Mucosa of stomach (tissue), 1 donor: ENCODE measurements around the gene CASK.

ENCODE experiments used
- H3K27me3 ChIP-seq: one replicate; pipeline ENCODE4 v1.7.0; 2013; ENCODE audit warnings: mild to moderate bottlenecking, low read length; ENCODE audit not compliant: control insufficient read depth, insufficient read depth
- H3K36me3 ChIP-seq: one replicate; pipeline ENCODE4 v1.7.0; 2013; ENCODE audit warnings: low read length; ENCODE audit not compliant: control insufficient read depth, insufficient read depth
- H3K4me1 ChIP-seq: one replicate; pipeline ENCODE4 v1.7.0; 2013; ENCODE audit warnings: mild to moderate bottlenecking, low read length; ENCODE audit not compliant: control insufficient read depth, insufficient read depth
- H3K4me3 ChIP-seq: one replicate; pipeline ENCODE4 v1.7.0; 2013; ENCODE audit warnings: low read length
- H3K9ac ChIP-seq: one replicate; pipeline ENCODE4 v1.7.0; 2013; ENCODE audit warnings: mild to moderate bottlenecking, low read length, moderate library complexity
- H3K9me3 ChIP-seq: one replicate; pipeline ENCODE4 v1.7.0; 2013; ENCODE audit warnings: mild to moderate bottlenecking, low read length, moderate library complexity; ENCODE audit not compliant: control insufficient read depth
- donor health status: Pancreatic carcinoma.

The CASK gene

GRCh38 chrX:41758401-41758800 is 165.0 kb downstream of the CASK start:
- H3K4me1 ChIP-seq = peaks cover 3% of the 10 kb centered on the region
- no peak overlapping the region for H3K9ac ChIP-seq
- H3K9me3 ChIP-seq = no peaks in the 10 kb centered on the region
- H3K4me3 ChIP-seq = no peak overlapping the region
- H3K27me3 ChIP-seq = no peaks in the 10 kb centered on the region
- no peaks in the 10 kb centered on the region for H3K36me3 ChIP-seq

GRCh38 chrX:41750716-41751115 is 172.6 kb downstream of the CASK start:
- H3K27me3 ChIP-seq = no peaks in the 10 kb centered on the region
- no peak overlapping the region for H3K9ac ChIP-seq
- H3K4me1 ChIP-seq = no peaks in the 10 kb centered on the region
- no peaks in the 10 kb centered on the region for H3K9me3 ChIP-seq
- no peak overlapping the region for H3K4me3 ChIP-seq
- H3K36me3 ChIP-seq = no peaks in the 10 kb centered on the region

- H3K9me3 ChIP-seq = no peaks in the 10 kb centered on the region
- H3K27me3 ChIP-seq = no peaks in the 10 kb centered on the region
- H3K4me1 ChIP-seq = no peaks in the 10 kb centered on the region
- H3K36me3 ChIP-seq = no peaks in the 10 kb centered on the region
- H3K4me3 ChIP-seq = no peak overlapping the region
- H3K9ac ChIP-seq = no peak overlapping the region
Observed at GRCh38 chrX:41739871-41740270, 183.5 kb downstream of the CASK start.

GRCh38 chrX:41737065-41737464 is 186.3 kb downstream of the CASK start:
- H3K4me3 ChIP-seq = no peak overlapping the region
- no peaks in the 10 kb centered on the region for H3K9me3 ChIP-seq
- H3K27me3 ChIP-seq = no peaks in the 10 kb centered on the region
- H3K9ac ChIP-seq = no peak overlapping the region
- H3K36me3 ChIP-seq = no peaks in the 10 kb centered on the region
- no peaks in the 10 kb centered on the region for H3K4me1 ChIP-seq

- Histone ChIP-seq H3K4me1 (no peaks in the 10 kb centered on the region), H3K36me3 (no peaks in the 10 kb centered on the region), H3K4me3 (no peak overlapping the region), H3K9me3 (no peaks in the 10 kb centered on the region), H3K9ac (no peak overlapping the region), H3K27me3 (no peaks in the 10 kb centered on the region)
Observed at GRCh38 chrX:41734530-41734929, 188.8 kb downstream of the CASK start.

GRCh38 chrX:41733939-41734338 is 189.4 kb downstream of the CASK start:
- H3K27me3 ChIP-seq = no peaks in the 10 kb centered on the region
- H3K9me3 ChIP-seq = no peaks in the 10 kb centered on the region

GRCh38 chrX:41732260-41732659 is 191.1 kb downstream of the CASK start:
- no peak overlapping the region for H3K4me3 ChIP-seq

More at GRCh38 chrX:41733939-41734338, 189.4 kb downstream of the CASK start:
- no peak overlapping the region for H3K9ac ChIP-seq
- no peaks in the 10 kb centered on the region for H3K36me3 ChIP-seq
- H3K4me3 ChIP-seq = no peak overlapping the region
- H3K4me1 ChIP-seq = no peaks in the 10 kb centered on the region

GRCh38 chrX:41730081-41730480 is 193.3 kb downstream of the CASK start:
- H3K4me3 ChIP-seq = no peak overlapping the region
- no peaks in the 10 kb centered on the region for H3K36me3 ChIP-seq
- H3K27me3 ChIP-seq = no peaks in the 10 kb centered on the region
- no peak overlapping the region for H3K9ac ChIP-seq
- H3K9me3 ChIP-seq = no peaks in the 10 kb centered on the region
- H3K4me1 ChIP-seq = no peaks in the 10 kb centered on the region

More at GRCh38 chrX:41732260-41732659, 191.1 kb downstream of the CASK start:
- H3K9me3 ChIP-seq = no peaks in the 10 kb centered on the region
- no peaks in the 10 kb centered on the region for H3K36me3 ChIP-seq
- H3K9ac ChIP-seq = no peak overlapping the region
- H3K4me1 ChIP-seq = no peaks in the 10 kb centered on the region
- no peaks in the 10 kb centered on the region for H3K27me3 ChIP-seq

- Histone ChIP-seq H3K27me3 (no peaks in the 10 kb centered on the region), H3K4me3 (no peak overlapping the region), H3K4me1 (no peaks in the 10 kb centered on the region), H3K9ac (no peak overlapping the region), H3K9me3 (no peaks in the 10 kb centered on the region), H3K36me3 (no peaks in the 10 kb centered on the region)
Observed at GRCh38 chrX:41728125-41728524, 195.2 kb downstream of the CASK start.

- Histone ChIP-seq H3K4me3 (no peak within 1 kb of the TSS), H3K36me3 (no peaks in the 10 kb centered on the region), H3K9me3 (peaks cover 3% of the 10 kb centered on the region), H3K9ac (no peak within 1 kb of the TSS), H3K4me1 (no peaks in the 10 kb centered on the region), H3K27me3 (no peaks in the 10 kb centered on the region)
Observed at GRCh38 chrX:41723826-41724225, 199.5 kb downstream of the CASK start, which contains the start of gene GPR82. TSS of gene GPR82 (plus strand) at chrX:41724181. CDS start at chrX:41727027, 2,846 bp downstream.

GRCh38 chrX:41722816-41723618 is 200.3 kb downstream of the CASK start:
- H3K27me3 ChIP-seq = no peaks in the 10 kb centered on the region
- no peaks in the 10 kb centered on the region for H3K36me3 ChIP-seq
- H3K4me3 ChIP-seq = no peak overlapping the region
- H3K9ac ChIP-seq = no peak overlapping the region
- no peaks in the 10 kb centered on the region for H3K4me1 ChIP-seq
- H3K9me3 ChIP-seq = peaks cover 4% of the 10 kb centered on the region

- peaks cover 4% of the 10 kb centered on the region for H3K9me3 ChIP-seq
Observed at GRCh38 chrX:41722214-41722613, 201.1 kb downstream of the CASK start.

More at GRCh38 chrX:41722214-41722613, 201.1 kb downstream of the CASK start:
- H3K9ac ChIP-seq = no peak overlapping the region
- H3K27me3 ChIP-seq = no peaks in the 10 kb centered on the region
- H3K4me1 ChIP-seq = no peaks in the 10 kb centered on the region
- no peaks in the 10 kb centered on the region for H3K36me3 ChIP-seq
- H3K4me3 ChIP-seq = no peak overlapping the region
